Vagina (tissue), 2 donors: ENCODE results near the gene MPPED1.

Experiments
- CTCF ChIP-seq, 3 experiments: fragments of 450-650 bp in 2 of 3; fragments of 200-600 bp in 1 of 3; sonication (generic) in 1 of 3; IDR thresholded peaks; one replicate each; pipeline ENCODE4 v1.5.1; 2017 to 2019; ENCODE audit warnings: antibody characterized with exemption in 3 of 3, mild to moderate bottlenecking in 2 of 3, moderate library complexity in 2 of 3
- POLR2A ChIP-seq, 2 donors: fragments of 450-650 bp; IDR thresholded peaks; one replicate each; pipeline ENCODE4 v1.6.1; 2017; ENCODE audit warnings: antibody characterized with exemption in 2 of 2, mild to moderate bottlenecking in 2 of 2, moderate library complexity in 2 of 2
- POLR2AphosphoS5 ChIP-seq, 2 donors: sonication (generic); formaldehyde crosslinking; IDR thresholded peaks; one replicate each; pipeline ENCODE4 v1.9.0; 2017; ENCODE audit warnings: antibody characterized with exemption in 2 of 2, mild to moderate bottlenecking in 2 of 2, low read depth in 1 of 2; ENCODE audit not compliant: insufficient read depth in 1 of 2

DNA sequence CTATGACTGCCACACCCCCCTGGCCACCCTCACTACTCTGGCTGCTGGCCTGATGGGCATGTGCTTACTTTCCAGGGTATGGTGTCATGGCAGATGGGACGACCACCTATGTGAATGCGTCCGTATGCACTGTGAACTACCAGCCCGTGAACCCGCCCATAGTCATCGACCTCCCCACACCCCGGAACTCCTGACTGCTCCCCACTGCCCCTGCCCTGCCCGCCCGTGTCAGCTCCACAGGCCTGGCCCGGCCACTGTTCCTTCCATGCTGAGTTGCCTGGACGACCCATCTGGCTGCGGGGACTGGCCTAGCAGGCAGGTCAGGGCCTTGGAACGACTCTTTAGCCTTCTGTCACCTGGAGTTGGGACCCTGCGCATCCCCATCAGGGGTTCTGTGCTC is 93.6 kb downstream of the MPPED1 start:
- TF ChIP-seq CTCF (IDR thresholded peaks at IDR 0.05) (no peak), POLR2AphosphoS5 (IDR thresholded peaks at IDR 0.05; ENCODE audit: insufficient read depth in 1 of 2, low read depth in 1 of 2) (no peak), POLR2A (IDR thresholded peaks at IDR 0.05) (no peak)
